Measurements from ENCODE around the gene AFTPH.

- TF ChIP-seq E2F1 (CRISPR knock-in tag; IDR thresholded peaks at IDR 0.05) = no peak
- no peak for TF ChIP-seq CTCF (IDR thresholded peaks at IDR 0.05)
- no peak for TF ChIP-seq ZNF425 (CRISPR knock-in tag; conservative IDR thresholded peaks at IDR 0.05)
- no peak for TF ChIP-seq MAX (CRISPR knock-in tag; IDR thresholded peaks at IDR 0.05)
Measured at GRCh38 chr2:64610316-64610855, 86.3 kb downstream of the AFTPH start.
